Activated T-helper 1 cell treated with Interleukin-2 at 50 U/mL for 16 hours (primary cell): ENCODE results near the gene OPCML.

Experiments
- DNase-seq: peaks from one replicate; pipeline ENCODE4 v3.0.0-alpha.2; 2020; ENCODE audit warnings: low read depth

OPCML gene

GRCh38 chr11:133355095-133355494 is 177.2 kb downstream of the OPCML start:
- no peak for DNase-seq

- no peak for DNase-seq
Observed at GRCh38 chr11:133354069-133354468, 178.2 kb downstream of the OPCML start.

GRCh38 chr11:133350045-133350444 is 182.3 kb downstream of the OPCML start:
- no peak for DNase-seq

- DNase-seq: no peak
Observed at GRCh38 chr11:133347988-133348387, 184.3 kb downstream of the OPCML start.

GRCh38 chr11:133346137-133346536 is 186.2 kb downstream of the OPCML start:
- no peak for DNase-seq

GRCh38 chr11:133343951-133344350 is 188.3 kb downstream of the OPCML start:
- DNase-seq: no peak

GRCh38 chr11:133339495-133340140 is 192.7 kb downstream of the OPCML start:
- no peak for DNase-seq

GRCh38 chr11:133338588-133338987 is 193.7 kb downstream of the OPCML start:
- no peak for DNase-seq

- no peak for DNase-seq
Observed at GRCh38 chr11:133337951-133338418, 194.3 kb downstream of the OPCML start.

GRCh38 chr11:133337193-133337592 is 195.1 kb downstream of the OPCML start:
- no peak for DNase-seq

GRCh38 chr11:133331031-133331430 is 201.3 kb downstream of the OPCML start:
- no peak for DNase-seq

- DNase-seq: no peak
Observed at GRCh38 chr11:133326849-133327248, 205.5 kb downstream of the OPCML start.

GRCh38 chr11:133326332-133326731 is 206.0 kb downstream of the OPCML start:
- no peak for DNase-seq

- DNase-seq: no peak
Observed at GRCh38 chr11:133325711-133326110, 206.6 kb downstream of the OPCML start.

- no peak for DNase-seq
Observed at GRCh38 chr11:133323354-133323753, 208.9 kb downstream of the OPCML start.

- no peak for DNase-seq
Observed at GRCh38 chr11:133318221-133318620, 214.1 kb downstream of the OPCML start.

- no peak for DNase-seq
Observed at GRCh38 chr11:133311230-133311629, 221.1 kb downstream of the OPCML start.

GRCh38 chr11:133306019-133306418 is 226.3 kb downstream of the OPCML start:
- no peak for DNase-seq

- no peak for DNase-seq
Observed at GRCh38 chr11:133305208-133305956, 226.9 kb downstream of the OPCML start.

- DNase-seq: no peak
Observed at GRCh38 chr11:133303262-133303661, 229.0 kb downstream of the OPCML start.

- DNase-seq: no peak
Observed at GRCh38 chr11:133302056-133302455, 230.2 kb downstream of the OPCML start.

- no peak for DNase-seq
Observed at GRCh38 chr11:133300666-133301065, 231.6 kb downstream of the OPCML start.

GRCh38 chr11:133291780-133292179 is 240.5 kb downstream of the OPCML start:
- no peak for DNase-seq

- DNase-seq: no peak
Observed at GRCh38 chr11:133285359-133285758, 246.9 kb downstream of the OPCML start.
